ENCODE results near the gene KCNIP4.
A peak's percentile ranks its signal among the peaks of the same experiment; 100 is the strongest.

KCNIP4 gene

GRCh38 chr4:21765810-21766407, 182.7 kb downstream of the KCNIP4 start:
- DNase-seq: peak; percentile 36

DNA sequence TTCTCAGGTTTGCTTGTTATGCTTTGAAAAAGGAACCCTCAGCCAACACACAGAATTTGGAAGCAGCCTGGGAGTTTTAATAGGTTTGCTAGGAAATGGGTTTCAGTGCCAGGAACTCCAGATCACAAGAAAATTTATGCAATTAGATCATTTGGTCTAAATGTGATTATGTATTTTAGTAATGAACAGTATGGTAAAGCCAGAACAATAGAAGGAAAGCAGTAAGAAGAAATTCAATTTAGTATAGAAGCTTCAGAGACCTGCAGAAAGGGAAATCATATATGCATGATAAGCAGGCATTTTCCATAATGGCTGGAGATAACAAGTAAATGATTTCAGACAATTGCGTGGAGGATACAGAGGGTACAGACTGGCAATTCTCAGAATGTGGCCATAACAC, 184.7 kb downstream of the KCNIP4 start:
- DNase-seq: no peak

DNA sequence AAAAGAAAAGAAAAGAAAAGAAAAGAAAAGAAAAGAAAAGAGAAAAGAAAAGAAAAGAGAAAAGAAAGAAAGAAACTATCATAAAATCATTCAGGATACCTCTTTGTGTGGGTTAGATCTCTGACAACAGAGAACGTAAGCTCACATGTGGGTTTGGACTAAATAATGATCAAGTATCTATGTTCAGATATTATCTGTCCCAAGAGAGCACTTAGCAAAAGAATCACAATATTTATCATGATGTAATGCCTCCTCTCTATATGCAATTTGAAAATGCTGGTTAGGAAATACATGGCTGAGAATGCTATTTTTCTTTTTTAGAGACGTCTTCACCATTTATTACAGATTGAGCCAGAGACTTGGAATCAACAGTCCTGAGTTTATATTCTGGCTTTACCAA, 191.3 kb downstream of the KCNIP4 start:
- no peak for DNase-seq

GRCh38 chr4:21753084-21753760, 195.3 kb downstream of the KCNIP4 start:
- no peak for DNase-seq

- no peak for DNase-seq
These were observed 196.0 kb downstream of the KCNIP4 start for GRCh38 chr4:21752616-21753015.

DNA sequence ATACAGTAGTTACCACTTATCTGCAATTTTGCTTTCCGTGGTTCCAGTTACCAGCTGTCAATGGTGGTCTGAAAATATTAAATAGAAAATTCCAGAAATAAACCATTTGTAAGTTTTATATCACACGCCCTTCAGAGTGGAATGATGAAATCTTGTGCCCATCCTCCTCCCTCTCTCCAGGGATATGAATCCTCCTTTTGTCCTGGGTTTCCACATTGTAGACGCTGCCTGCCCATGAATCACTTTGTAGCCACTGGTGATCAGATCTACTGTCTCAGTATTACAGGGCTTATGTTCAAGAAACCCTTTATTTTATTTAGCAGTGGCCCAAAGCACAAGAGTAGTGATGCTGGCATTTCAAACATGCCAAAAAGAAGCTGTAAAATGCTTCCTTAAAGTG, 198.6 kb downstream of the KCNIP4 start:
- DNase-seq: no peak

DNA sequence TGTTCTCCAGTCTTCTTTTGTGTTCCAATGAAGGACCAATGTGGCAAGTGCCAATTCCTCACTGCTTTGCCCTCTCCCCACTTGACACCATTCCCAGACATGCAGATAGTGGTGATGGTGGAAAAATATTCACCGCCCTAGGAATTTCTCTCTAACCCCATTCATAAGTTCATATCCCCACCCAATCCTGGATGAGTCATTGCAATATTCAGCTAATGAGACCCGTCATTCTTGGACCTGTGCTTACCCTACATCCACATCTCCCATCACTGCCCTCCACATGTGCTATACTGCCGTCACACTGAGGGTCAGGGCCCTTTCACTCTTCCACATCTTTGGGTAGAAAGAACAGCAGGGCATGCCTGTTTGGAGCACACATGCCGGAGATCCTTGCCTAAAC, 199.2 kb downstream of the KCNIP4 start:
- no peak for DNase-seq

DNA sequence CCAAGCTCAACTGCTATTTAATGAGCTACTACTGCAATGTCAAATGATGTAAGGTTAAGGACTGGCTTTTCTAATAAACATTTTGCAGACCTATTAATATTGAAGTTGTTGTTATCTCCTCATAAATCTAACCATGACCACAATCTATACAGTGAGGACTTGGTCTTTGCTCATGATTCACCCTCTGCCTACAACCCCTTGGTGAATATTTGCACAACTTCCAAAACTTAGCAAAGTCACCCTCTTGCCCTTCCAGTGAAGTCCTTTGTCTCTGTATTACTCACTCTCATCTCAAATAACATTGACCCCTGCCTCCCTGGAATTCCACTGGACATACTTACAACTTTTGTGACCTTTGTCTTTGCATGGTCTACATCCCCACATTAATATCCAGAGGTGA, 204.5 kb downstream of the KCNIP4 start:
- no peak for DNase-seq

DNA sequence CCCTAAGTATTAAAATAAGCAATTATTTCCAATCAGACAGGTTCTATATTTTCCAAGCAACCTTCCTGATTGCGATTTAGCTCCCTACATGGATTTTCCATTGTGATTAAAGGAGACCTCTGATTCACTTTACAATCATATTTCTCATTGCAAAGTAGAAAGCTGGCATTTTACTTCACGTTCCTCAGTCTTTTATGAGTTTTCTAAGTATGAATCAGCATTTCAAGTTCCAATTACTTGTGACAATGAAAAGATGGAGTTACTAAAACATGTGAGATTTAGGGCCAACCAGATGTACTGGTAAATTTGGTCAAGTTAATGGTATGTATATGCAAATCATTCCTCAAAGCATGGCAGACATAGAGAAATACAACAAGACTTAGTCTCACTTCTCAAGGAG, 206.2 kb downstream of the KCNIP4 start:
- no peak for DNase-seq

- DNase-seq: no peak
These were observed 209.8 kb downstream of the KCNIP4 start for GRCh38 chr4:21738821-21739220.

DNA sequence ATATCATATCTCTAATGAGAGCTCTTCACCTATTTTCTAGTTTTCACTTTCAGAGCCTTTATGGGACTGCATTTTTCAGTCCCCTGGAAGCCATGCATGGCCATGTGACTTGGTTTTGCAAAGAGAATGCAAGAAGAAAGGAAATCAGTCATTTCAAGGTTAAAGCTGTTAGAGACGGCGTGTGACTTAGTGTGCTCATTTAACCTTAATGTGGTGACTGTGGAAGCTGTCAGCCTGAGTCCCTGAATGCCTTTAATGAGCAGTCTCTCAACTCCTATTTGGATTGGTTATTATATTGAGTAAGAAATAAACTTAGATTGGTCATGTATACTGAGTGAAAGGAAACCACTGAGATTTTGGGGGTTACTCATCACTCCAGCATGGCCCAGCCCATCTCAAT, 212.7 kb downstream of the KCNIP4 start:
- DNase-seq: no peak

DNA sequence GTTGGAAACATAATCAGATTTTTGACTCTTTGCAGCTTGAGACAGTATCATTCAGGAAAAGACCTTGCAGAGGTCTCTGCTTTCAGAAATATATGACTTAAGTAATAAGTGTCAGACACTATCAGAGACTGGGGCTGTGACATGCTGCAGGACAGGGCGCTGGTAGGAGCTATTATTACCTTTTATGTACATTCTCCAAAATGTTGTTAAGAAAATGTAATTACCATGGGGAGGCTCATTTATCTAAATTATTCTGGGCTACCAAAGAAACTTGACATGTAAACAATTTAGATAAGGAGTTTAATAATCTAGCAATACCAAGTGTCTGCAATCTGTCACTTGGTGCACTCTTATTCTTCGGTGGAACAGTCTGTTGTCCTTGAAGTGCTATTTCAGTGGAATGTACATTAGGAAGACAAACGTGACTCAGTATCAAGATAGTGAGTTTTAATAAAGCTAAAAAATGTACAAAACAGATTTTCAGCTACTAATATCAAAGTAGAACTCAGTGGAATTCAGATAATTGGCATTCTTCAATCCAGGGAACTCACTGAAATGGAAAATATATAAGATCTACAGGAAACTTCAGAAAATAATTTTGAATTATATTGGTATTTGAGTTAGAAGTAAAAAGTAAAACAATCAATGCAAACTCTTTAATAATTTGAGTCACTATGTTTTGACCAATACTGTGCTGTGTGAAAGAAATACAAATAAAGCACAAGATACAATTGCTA, 214.5 kb downstream of the KCNIP4 start:
- no peak for DNase-seq

GRCh38 chr4:21728304-21728703, 220.3 kb downstream of the KCNIP4 start:
- no peak for DNase-seq

- DNase-seq: no peak
These were observed 222.2 kb downstream of the KCNIP4 start for GRCh38 chr4:21726255-21726815.

DNA sequence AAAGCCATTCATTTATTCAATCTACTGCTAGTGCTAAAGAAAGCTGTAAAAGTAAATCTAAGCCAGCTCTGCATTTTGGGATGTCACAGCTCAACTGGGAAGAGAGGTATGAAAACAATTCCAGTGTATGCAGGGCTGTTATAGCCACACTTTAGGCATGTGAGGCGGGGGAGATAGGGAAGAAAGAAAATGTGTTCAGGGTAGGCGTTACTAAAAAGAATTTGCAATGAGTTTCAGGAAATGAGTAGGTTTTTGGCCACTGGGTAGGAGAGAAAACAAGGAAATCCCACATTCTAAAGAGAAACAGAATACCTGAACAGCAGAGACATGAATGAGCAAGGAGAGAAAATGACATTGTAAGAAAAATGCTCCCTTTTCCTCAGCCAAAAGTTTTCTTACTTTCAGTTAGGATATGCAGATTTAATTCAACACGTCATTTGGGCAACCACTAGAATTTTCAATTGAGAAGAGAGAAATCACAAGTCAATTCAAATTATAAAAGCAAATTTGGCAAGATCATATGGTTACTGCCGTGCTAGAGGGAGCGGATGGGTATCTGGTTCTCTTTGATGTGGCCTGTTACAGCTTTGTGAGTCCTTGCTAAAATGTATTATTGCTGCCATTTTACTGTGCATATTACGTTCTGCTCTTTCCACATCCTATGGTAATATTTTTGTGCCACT, 226.3 kb downstream of the KCNIP4 start:
- DNase-seq: no peak

DNA sequence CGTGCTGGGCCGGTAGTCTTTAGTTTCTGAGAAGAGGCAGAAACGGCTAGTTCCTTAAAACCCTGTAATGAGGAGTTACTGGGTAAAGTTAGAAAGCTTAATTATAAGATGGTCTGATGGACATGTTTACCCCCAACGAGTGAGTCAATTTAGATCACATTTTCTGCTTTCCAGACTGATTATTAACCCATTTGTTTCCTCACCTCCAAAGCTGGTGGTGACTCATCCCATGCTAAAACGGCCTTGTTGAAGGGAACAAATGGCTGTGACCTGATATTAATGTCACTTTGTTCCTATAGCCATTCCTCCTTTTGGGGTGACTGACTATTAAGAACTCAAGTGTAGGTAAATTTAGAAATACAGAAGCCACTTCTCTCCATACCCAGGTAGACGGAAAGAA, 232.0 kb downstream of the KCNIP4 start:
- no peak for DNase-seq

GRCh38 chr4:21710179-21710835, 238.3 kb downstream of the KCNIP4 start:
- no peak for DNase-seq

GRCh38 chr4:21709761-21710160, 238.8 kb downstream of the KCNIP4 start:
- DNase-seq: no peak

DNA sequence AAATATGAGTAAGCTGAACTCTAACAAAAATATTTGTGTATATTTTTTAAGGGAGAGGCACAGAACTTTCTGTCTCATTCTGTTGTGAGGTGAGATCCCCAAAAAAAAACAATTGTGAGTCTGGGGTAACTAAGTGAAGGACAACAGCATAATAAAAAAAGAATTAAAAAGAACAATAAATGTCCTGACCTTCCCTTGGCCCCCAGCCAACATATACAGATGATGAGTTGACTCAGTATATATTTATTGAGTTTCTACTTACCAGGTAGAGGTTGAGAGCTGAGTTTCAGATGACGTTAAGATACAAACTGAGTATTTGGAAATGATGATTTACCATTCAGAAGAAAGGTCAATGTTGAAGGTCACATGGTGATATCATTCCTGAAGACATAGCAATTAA, 239.5 kb downstream of the KCNIP4 start:
- no peak for DNase-seq

DNA sequence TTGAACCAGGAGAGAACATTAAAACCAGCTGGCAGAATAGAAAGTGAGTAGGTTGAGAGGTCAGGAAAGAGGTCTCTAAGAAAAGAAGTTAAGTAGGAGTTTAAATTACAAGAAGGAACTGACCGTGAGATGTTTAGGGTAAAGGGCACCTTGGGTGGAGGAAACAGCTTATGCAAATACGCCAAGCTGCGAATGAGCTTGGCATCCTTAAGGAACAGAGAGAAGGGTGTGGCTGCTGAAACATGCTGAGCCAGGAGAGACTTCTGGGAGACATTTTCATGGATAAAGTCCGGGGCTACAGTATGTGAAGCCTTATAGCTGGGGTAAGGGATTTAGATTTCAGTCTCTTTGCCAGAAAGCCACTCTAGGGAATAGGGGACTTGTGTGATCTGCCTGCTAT, 249.1 kb downstream of the KCNIP4 start:
- no peak for DNase-seq

DNA sequence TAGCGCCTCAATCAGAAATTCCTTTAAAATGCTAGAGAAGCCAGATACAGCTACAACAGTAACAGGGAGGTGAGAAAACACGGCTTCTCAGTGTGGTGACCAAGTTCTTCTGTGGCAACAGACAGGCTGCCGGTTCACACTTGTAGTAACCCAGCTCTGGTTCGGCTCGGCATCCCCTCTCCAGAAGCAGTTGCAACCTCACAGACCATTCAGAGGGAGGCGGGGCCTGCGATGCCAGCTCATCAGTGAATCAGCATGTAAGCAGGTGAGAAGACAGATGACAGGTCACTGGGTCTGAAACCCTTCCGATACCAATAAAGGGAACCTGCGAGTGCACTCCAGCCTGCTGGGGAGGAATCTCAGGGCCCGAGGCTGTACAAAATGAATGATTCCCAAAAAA, 251.0 kb downstream of the KCNIP4 start:
- no peak for DNase-seq

DNA sequence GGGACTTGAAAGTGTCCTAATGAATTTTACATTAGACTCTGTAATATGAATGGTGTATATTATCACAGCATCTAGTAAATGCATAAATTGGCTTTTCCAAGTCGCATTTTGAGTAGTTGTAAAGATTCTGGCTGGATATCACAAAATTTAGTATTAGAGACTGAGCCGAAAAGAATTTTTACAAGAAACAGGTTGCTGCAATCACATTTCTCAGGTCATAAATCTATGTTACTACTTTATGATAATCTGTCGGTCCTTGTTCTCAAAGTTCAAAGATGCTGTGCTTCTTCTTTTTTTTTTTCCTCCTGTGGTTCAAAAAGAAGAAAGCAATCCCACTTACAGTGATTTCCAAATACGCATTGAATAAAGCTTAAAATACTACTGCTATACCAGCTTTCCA, 253.4 kb downstream of the KCNIP4 start:
- no peak for DNase-seq

All from right kidney (tissue), 1 donor.